Stomach (tissue), 19 donors: ENCODE measurements around the gene HLA-DQB1. TPM values are rescaled to one million over a fixed set of nuclear protein-coding genes. Genes with fewer than 3 reads are reported as not detected.
"Not testable (repeated sequence)": the region's sequence is repeated elsewhere in the genome, so short reads cannot be mapped to it uniquely, and the experiment has no call there.

Experiments used
- DNase-seq, 2 donors: peaks; one replicate each; pipeline versions ENCODE4 v3.0.0 to v3.0.0-alpha.2; 2013 to 2019
- H3K27ac ChIP-seq, 5 donors: fragments of 200-600 bp in 4 of 5; sonication (generic) in 4 of 5; one replicate each; pipeline ENCODE4 v1.5.1; 2013 to 2019; ENCODE audit warnings: mild to moderate bottlenecking in 1 of 5, moderate library complexity in 1 of 5
- H3K27me3 ChIP-seq, 3 donors: fragments of 200-600 bp; sonication (generic); one replicate each; pipeline ENCODE4 v1.5.1; 2017 to 2019; ENCODE audit warnings: mixed run types in 1 of 3
- H3K36me3 ChIP-seq, 4 donors: fragments of 200-600 bp; sonication (generic); 1 replicate in 3 of 4; 2 replicates in 1 of 4; pipeline ENCODE4 v1.5.1; 2016 to 2019
- H3K4me1 ChIP-seq, 4 donors: fragments of 200-600 bp; sonication (generic); one replicate each; pipeline ENCODE4 v1.5.1; 2016 to 2019
- H3K4me3 ChIP-seq, 4 donors: fragments of 200-600 bp; sonication (generic) in 3 of 4; one replicate each; pipeline ENCODE4 v1.5.1; 2016 to 2019; ENCODE audit warnings: mild to moderate bottlenecking in 1 of 4
- H3K9me3 ChIP-seq, 4 donors: fragments of 200-600 bp; sonication (generic); one replicate each; pipeline ENCODE4 v1.5.1; 2016 to 2019
- CTCF ChIP-seq, 7 experiments: fragments of 450-650 bp in 4 of 7; fragments of 200-600 bp in 3 of 7; sonication (generic) in 3 of 7; IDR thresholded peaks; one replicate each; pipeline ENCODE4 v1.5.1; 2016 to 2019; ENCODE audit warnings: antibody characterized with exemption in 7 of 7, control low read depth in 2 of 7, mild to moderate bottlenecking in 1 of 7
- EP300 ChIP-seq: sonication (generic); formaldehyde crosslinking; IDR thresholded peaks from one replicate; pipeline ENCODE4 v1.6.1; 2017; ENCODE audit warnings: antibody characterized with exemption
- POLR2A ChIP-seq, 4 donors: fragments of 450-650 bp; IDR thresholded peaks; one replicate each; pipeline ENCODE4 v1.6.1; 2016; ENCODE audit warnings: antibody characterized with exemption in 4 of 4, control low read depth in 2 of 4, mild to moderate bottlenecking in 1 of 4, moderate library complexity in 1 of 4
- POLR2AphosphoS5 ChIP-seq, 3 donors: sonication (generic); formaldehyde crosslinking; IDR thresholded peaks; one replicate each; pipeline ENCODE4 v1.6.1; 2016; ENCODE audit warnings: antibody characterized with exemption in 3 of 3
- WGBS, 5 donors: extraction: QIAGEN DNeasy Blood & Tissue Kit in 3 of 5; methylation state at CpG; one replicate each; pipeline versions ENCODE4 v1.1.5 to v1.1.7; 2013 to 2018; 5-methylcytosine and 5-hydroxymethylcytosine counted together
- intact Hi-C: fragments of 100-400 bp; cut with DNase I; formaldehyde crosslinking; loops from one replicate; pipeline ENCODE4 v1.15.1; 2023; ENCODE audit warnings: low total_unique reads
- long read RNA-seq, 10 donors: transcript quantifications; one replicate each; lab custom pipeline, GENCODE V29; 2026
- polyA plus RNA-seq, 3 donors: library from polyadenylated mRNA; stranded (reverse); fragments of 200-250 nt; gene quantifications; one replicate each; pipeline ENCODE4 v1.2.3, GENCODE V29; 2013
- total RNA-seq, 5 donors: library from RNA; depleted of rRNA; stranded (reverse); fragments of >200 nt; gene quantifications; one replicate each; pipeline versions ENCODE4 v1.1.0 to v1.2.3, GENCODE V29; 2014 to 2016
- donor health status: healthy with polysubstance abuse.
- donor health status: Bipolar disorder and iron deficiency.
- donor health status: healthy.

The HLA-DQB1 gene
- total RNA-seq (10 to 100 TPM in 1 of 5 donors, 1 to 10 TPM in 2, not detected in 2; 2.0 to 16.8 (median 4.5) TPM), polyA plus RNA-seq (10 to 100 TPM; 26.0 to 94.5 (median 31.8) TPM)
- long read RNA-seq, donor 1, partial matches to known transcripts: 0 of 1 reads
- long read RNA-seq, donor 1, other reads (novel, unspliced or antisense): 0 of 1 reads
- long read RNA-seq, donor 2, transcript HLA-DQB1-205 (5 exons, 1,642 nt): major isoform, 5 of 21 reads
- long read RNA-seq, donor 2, partial matches to known transcripts: 16 of 21 reads
- long read RNA-seq, donor 2, other reads (novel, unspliced or antisense): 0 of 21 reads
- long read RNA-seq, donor 3, partial matches to known transcripts: 0 of 2 reads
- long read RNA-seq, donor 3, other reads (novel, unspliced or antisense): 0 of 2 reads
- long read RNA-seq, donor 4, partial matches to known transcripts: 0 of 1 reads
- long read RNA-seq, donor 4, other reads (novel, unspliced or antisense): 0 of 1 reads
- long read RNA-seq, donor 5, partial matches to known transcripts: 0 of 4 reads
- long read RNA-seq, donor 5, other reads (novel, unspliced or antisense): 0 of 4 reads
- long read RNA-seq, donor 6, transcript HLA-DQB1-205 (5 exons, 1,642 nt): major isoform, 13 of 101 reads
- long read RNA-seq, donor 6, partial matches to known transcripts: 46 of 101 reads
- long read RNA-seq, donor 6, other reads (novel, unspliced or antisense): 41 of 101 reads
- long read RNA-seq, donor 7, transcript HLA-DQB1-205 (5 exons, 1,642 nt): major isoform, 13 of 36 reads
- long read RNA-seq, donor 7, partial matches to known transcripts: 23 of 36 reads
- long read RNA-seq, donor 7, other reads (novel, unspliced or antisense): 0 of 36 reads
- long read RNA-seq, donor 8, transcript HLA-DQB1-205 (5 exons, 1,642 nt): major isoform, 8 of 19 reads
- long read RNA-seq, donor 8, partial matches to known transcripts: 10 of 19 reads
- long read RNA-seq, donor 8, other reads (novel, unspliced or antisense): 0 of 19 reads
- long read RNA-seq, donor 9, partial matches to known transcripts: 5 of 9 reads
- long read RNA-seq, donor 9, other reads (novel, unspliced or antisense): 0 of 9 reads
- long read RNA-seq, donor 10, transcript HLA-DQB1-205 (5 exons, 1,642 nt): major isoform, 12 of 23 reads
- long read RNA-seq, donor 10, partial matches to known transcripts: 11 of 23 reads
- long read RNA-seq, donor 10, other reads (novel, unspliced or antisense): 0 of 23 reads

GRCh38 chr6:32666420-32667300 lies at the start of gene HLA-DQB1:
Gene HLA-DQB1, minus strand, starts transcription at chr6:32666657. Its CDS starts 50 bp downstream, at chr6:32666607.
- 5 to 16% (median 11%) methylated on average over 16 of the region's 16 CpGs for WGBS, 5 donors
- Histone ChIP-seq H3K4me3 (no peak within 1 kb of the TSS), H3K36me3 (no peaks in the 10 kb centered on the region), H3K27ac (peak within 1 kb of the TSS in 1 of 5 donors; percentile 47), H3K9me3 (peaks cover 0 to 1% (median 0%) of the 10 kb centered on the region in 4 donors), H3K4me1 (no peaks in the 10 kb centered on the region), H3K27me3 (peaks cover 0 to 4% (median 0%) of the 10 kb centered on the region in 3 donors)
- peak in 1 of 2 donors; percentile 61 for DNase-seq
- peak in 1 of 3 donors; percentile 30 for TF ChIP-seq POLR2AphosphoS5 (IDR thresholded peaks at IDR 0.05)
- no peak for TF ChIP-seq POLR2A (IDR thresholded peaks at IDR 0.05)
- TF ChIP-seq EP300: no peak
- intact Hi-C loops: no loop called here

- H3K27ac ChIP-seq: no peak overlapping the region
- no peaks in the 10 kb centered on the region for H3K4me1 ChIP-seq
- DNase-seq: no peak
- no peak for TF ChIP-seq POLR2A (IDR thresholded peaks at IDR 0.05)
- no peak for TF ChIP-seq CTCF (IDR thresholded peaks at IDR 0.05)
- TF ChIP-seq EP300: no peak
- H3K4me3 ChIP-seq: no peak overlapping the region
- H3K36me3 ChIP-seq: no peaks in the 10 kb centered on the region
- H3K27me3 ChIP-seq: peaks cover 0 to 8% (median 0%) of the 10 kb centered on the region in 3 donors
- no peaks in the 10 kb centered on the region for H3K9me3 ChIP-seq
- intact Hi-C loops: no loop called here
Observed at GRCh38 chr6:32713241-32713640, 46.8 kb upstream of the HLA-DQB1 start.

GRCh38 chr6:32709625-32710024 lies 43.2 kb upstream of the HLA-DQB1 start:
- intact Hi-C loops: no loop called here
- H3K4me1 ChIP-seq: no peaks in the 10 kb centered on the region
- no peaks in the 10 kb centered on the region for H3K36me3 ChIP-seq
- no peak overlapping the region for H3K4me3 ChIP-seq
- H3K27ac ChIP-seq: no peak overlapping the region
- H3K27me3 ChIP-seq: no peaks in the 10 kb centered on the region
- DNase-seq: no peak
- no peaks in the 10 kb centered on the region for H3K9me3 ChIP-seq
- no peak for TF ChIP-seq POLR2AphosphoS5 (IDR thresholded peaks at IDR 0.05)
- no peak for TF ChIP-seq CTCF (IDR thresholded peaks at IDR 0.05)
- no peak for TF ChIP-seq EP300
- TF ChIP-seq POLR2A (IDR thresholded peaks at IDR 0.05): no peak

GRCh38 chr6:32705164-32705563 lies 38.7 kb upstream of the HLA-DQB1 start:
- H3K9me3 ChIP-seq, intact Hi-C loops, DNase-seq, H3K27ac ChIP-seq, H3K36me3 ChIP-seq, H3K4me1 ChIP-seq, H3K4me3 ChIP-seq: not testable (repeated sequence)
- 61 to 93% (median 88%) methylated on average over 2 to 3 of the region's 3 CpGs for WGBS, 5 donors
- H3K27me3 ChIP-seq: peaks cover 0 to 26% (median 0%) of the 10 kb centered on the region in 3 donors
